Endothelial cell (in vitro differentiated cells): ENCODE results near the gene GPR18. TPM values are rescaled to one million over a fixed set of nuclear protein-coding genes. Genes with fewer than 3 reads are reported as not detected.
"Not testable (repeated sequence)": the region's sequence is repeated elsewhere in the genome, so short reads cannot be mapped to it uniquely, and the experiment has no call there.

Source experiments
- DNase-seq: peaks from one replicate; pipeline ENCODE4 v3.0.0; 2021; ENCODE audit warnings: low spot score
- H3K27ac Mint-ChIP-seq: one replicate; pipeline ENCODE4 v1.8.0; 2021; ENCODE audit warnings: mixed read lengths, inconsistent platforms; ENCODE audit not compliant: unreplicated experiment
- H3K27me3 Mint-ChIP-seq: one replicate; pipeline ENCODE4 v1.8.0; 2021; ENCODE audit warnings: mild to moderate bottlenecking, moderate library complexity, mixed read lengths, inconsistent platforms; ENCODE audit not compliant: unreplicated experiment
- H3K36me3 Mint-ChIP-seq: one replicate; pipeline ENCODE4 v1.8.0; 2021; ENCODE audit warnings: mild to moderate bottlenecking, low read depth, mixed read lengths, inconsistent platforms; ENCODE audit not compliant: unreplicated experiment
- H3K4me1 Mint-ChIP-seq: one replicate; pipeline ENCODE4 v1.8.0; 2021; ENCODE audit warnings: mild to moderate bottlenecking, mixed read lengths, inconsistent platforms; ENCODE audit not compliant: unreplicated experiment
- H3K4me3 Mint-ChIP-seq: one replicate; pipeline ENCODE4 v1.8.0; 2021; ENCODE audit warnings: mild to moderate bottlenecking, mixed read lengths, inconsistent platforms; ENCODE audit not compliant: unreplicated experiment
- H3K9me3 Mint-ChIP-seq: one replicate; pipeline ENCODE4 v1.8.0; 2021; ENCODE audit warnings: mixed read lengths, inconsistent platforms; ENCODE audit not compliant: unreplicated experiment
- total RNA-seq: library from RNA; stranded (reverse); fragmentation: NEBNext Ultra II Directional; extraction: Animal tissue kit (Norgen Biotek cat#: 25700); gene quantifications from one replicate; pipeline ENCODE4 v1.2.1, GENCODE V29; 2021; ENCODE audit not compliant: unreplicated experiment
- TF ChIP-seq, protein P1 (sequence below): fragments of 200-600 bp; sonication (generic); IDR thresholded peaks from one replicate; pipeline ENCODE4 v1.5.0; 2021; ENCODE audit warnings: antibody characterized with exemption; ENCODE audit not compliant: unreplicated experiment

Gene GPR18
- total RNA-seq, 1 donor from 2014 or later: not detected

DNA sequence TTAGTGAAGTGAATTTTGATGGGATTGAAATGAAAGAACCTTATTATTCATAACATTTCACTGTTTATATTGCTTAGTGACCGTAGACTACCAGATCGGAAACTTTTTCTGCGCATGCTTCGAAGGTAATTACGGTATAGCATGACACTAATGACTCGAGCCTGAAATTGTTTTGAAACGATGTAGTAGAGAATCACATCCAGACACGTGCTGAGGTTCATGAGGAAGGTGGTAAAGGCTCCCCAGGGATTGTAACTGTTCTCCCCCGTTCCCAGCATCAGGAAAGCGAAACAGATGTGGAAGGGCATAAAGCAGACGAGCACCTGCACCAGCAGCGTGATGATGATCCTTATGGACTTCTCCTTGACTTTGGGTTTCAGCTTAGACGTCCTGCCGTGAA lies 3.3 kb downstream of the GPR18 start:
- Mint-ChIP-seq H3K9me3 (no peaks in the 10 kb centered on the region), H3K4me3 (no peak overlapping the region), H3K27ac (no peak overlapping the region), H3K4me1 (peaks cover 5% of the 10 kb centered on the region), H3K27me3 (no peaks in the 10 kb centered on the region), H3K36me3 (peaks cover 9% of the 10 kb centered on the region)
- TF ChIP-seq, protein P1, sequence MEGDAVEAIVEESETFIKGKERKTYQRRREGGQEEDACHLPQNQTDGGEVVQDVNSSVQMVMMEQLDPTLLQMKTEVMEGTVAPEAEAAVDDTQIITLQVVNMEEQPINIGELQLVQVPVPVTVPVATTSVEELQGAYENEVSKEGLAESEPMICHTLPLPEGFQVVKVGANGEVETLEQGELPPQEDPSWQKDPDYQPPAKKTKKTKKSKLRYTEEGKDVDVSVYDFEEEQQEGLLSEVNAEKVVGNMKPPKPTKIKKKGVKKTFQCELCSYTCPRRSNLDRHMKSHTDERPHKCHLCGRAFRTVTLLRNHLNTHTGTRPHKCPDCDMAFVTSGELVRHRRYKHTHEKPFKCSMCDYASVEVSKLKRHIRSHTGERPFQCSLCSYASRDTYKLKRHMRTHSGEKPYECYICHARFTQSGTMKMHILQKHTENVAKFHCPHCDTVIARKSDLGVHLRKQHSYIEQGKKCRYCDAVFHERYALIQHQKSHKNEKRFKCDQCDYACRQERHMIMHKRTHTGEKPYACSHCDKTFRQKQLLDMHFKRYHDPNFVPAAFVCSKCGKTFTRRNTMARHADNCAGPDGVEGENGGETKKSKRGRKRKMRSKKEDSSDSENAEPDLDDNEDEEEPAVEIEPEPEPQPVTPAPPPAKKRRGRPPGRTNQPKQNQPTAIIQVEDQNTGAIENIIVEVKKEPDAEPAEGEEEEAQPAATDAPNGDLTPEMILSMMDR: no peak
- no peak for DNase-seq

DNA sequence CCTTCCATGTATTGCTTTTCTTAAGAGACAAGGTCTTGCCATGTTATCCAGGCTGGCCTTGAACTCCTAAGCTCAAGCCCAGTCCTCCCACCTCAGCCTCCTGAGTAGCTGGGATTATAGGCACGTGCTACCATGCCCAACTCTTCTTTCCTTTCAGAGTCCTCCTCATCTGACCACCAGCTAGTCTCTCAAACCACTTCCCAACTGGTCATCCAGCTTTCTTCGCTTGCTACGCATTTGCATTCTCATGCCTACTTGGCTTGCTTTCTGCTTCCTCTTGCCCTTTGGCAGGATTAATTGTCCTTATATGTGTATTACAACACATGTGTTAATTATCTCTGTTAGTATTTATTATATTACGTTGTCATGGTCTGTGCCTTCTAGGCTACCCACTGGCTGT lies 6.3 kb downstream of the GPR18 start:
- no peaks in the 10 kb centered on the region for H3K9me3 Mint-ChIP-seq
- H3K4me1 Mint-ChIP-seq: no peaks in the 10 kb centered on the region
- H3K36me3 Mint-ChIP-seq: peaks cover 18% of the 10 kb centered on the region
- H3K4me3 Mint-ChIP-seq: no peak overlapping the region
- no peaks in the 10 kb centered on the region for H3K27me3 Mint-ChIP-seq
- DNase-seq: no peak
- no peak overlapping the region for H3K27ac Mint-ChIP-seq
- TF ChIP-seq, protein P1: no peak

DNA sequence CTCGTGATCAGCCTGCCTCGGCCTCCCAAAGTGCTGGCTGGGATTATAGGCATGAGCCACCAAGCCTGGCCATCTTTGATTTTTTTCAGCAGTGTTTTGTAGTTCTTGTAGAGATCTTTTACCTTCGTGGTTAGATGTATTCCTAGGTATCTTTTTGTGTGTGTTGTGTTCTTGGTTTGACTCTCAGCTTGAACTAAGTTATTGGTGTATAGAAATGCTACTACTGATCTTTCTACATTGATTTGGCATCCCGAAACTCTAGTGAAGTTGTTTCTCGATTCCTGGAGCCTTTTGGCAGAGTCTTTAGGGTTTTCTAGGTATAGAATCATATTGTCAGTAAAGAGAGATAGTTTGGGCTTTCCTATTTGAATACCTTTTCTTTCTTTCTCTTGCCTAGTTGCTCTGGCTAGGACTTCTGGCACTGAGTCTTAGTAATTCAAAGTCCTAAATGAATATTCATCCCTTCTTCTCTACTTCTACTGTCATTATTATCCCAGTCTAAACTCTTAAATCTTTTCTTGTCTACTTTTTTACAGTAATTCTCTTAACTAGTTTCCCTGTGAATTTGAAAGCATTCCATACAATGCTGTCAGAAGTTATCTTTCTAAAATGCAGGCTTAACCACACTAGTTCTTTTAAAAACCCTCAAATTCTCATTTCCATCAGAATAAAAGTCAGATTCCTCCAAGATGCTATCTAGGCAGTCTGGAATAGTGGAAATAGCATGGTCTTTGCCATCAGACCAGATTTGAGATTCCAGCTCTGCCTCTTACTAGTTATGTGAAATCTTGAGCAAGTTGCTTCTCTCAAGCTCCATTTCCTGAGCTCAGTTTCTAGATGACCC lies 7.0 kb downstream of the GPR18 start:
- Mint-ChIP-seq H3K36me3 (peaks cover 18% of the 10 kb centered on the region), H3K9me3 (no peaks in the 10 kb centered on the region), H3K27me3 (no peaks in the 10 kb centered on the region), H3K4me1 (no peaks in the 10 kb centered on the region), H3K4me3 (no peak overlapping the region), H3K27ac (no peak overlapping the region)
- TF ChIP-seq, protein P1: no peak
- no peak for DNase-seq

DNA sequence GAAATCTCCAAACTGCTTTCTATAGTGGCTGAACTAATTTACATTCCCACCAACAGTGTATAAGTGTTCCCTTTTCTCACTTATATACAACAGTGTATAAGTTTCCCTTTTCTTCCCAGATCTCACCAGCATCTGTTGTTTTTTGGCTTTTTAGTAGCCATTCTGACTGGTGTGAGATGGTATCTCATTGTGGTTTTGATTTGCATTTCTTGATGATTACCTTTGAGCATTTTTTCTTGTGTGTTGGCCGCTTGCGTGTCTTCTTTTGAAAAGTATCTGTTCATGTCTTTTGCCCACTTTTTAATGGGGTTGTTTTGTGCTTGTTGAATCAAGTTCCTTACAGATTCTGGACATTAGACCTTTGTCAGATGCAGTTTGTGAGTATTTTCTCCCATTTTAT lies 8.6 kb downstream of the GPR18 start:
- H3K4me1 Mint-ChIP-seq, H3K27ac Mint-ChIP-seq, H3K27me3 Mint-ChIP-seq, DNase-seq, H3K4me3 Mint-ChIP-seq, H3K9me3 Mint-ChIP-seq: not testable (repeated sequence)
- peaks cover 10% of the 10 kb centered on the region for H3K36me3 Mint-ChIP-seq

DNA sequence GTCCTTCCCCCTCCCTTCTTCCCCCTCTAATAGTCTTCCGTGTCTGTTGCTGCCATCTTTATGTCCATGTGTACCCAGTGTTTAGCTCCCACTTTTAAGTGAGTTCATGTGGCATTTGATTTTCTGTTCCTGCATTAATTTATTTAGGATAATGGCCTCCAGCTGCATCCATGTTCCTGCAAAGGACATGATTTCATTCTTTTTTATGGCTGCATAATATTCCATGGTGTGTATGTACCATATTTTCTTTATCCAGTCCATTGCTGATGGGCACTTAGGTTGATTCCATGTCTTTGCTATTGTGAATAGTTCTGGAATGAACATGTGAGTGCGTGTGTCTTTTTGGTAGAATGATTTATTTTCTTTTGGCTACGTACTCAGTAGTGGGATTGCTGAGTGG lies 9.0 kb downstream of the GPR18 start:
- not testable (repeated sequence) for DNase-seq, H3K4me1 Mint-ChIP-seq, H3K9me3 Mint-ChIP-seq, H3K27ac Mint-ChIP-seq, H3K4me3 Mint-ChIP-seq, H3K27me3 Mint-ChIP-seq
- peaks cover 10% of the 10 kb centered on the region for H3K36me3 Mint-ChIP-seq

DNA sequence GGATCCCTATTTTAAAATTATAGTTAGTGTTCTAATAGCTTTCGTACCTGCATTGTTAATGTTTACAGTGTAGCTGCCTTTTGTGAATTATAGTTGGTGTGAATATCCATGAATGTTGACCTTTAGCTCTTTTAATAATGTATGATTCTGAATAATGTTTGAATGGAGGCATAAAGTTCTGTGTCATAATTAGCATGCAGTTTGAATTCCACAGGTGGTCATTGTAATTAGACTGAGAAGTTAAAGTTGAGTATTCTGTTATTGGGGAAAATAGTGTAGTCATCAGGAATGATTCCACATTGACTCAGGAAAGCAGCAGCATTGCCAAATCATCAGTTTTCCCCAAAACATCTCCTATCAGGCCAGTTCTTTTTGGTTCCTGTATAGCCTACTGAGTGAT lies 12.1 kb downstream of the GPR18 start:
- H3K36me3 Mint-ChIP-seq: peaks cover 21% of the 10 kb centered on the region
- H3K9me3 Mint-ChIP-seq: no peaks in the 10 kb centered on the region
- DNase-seq: no peak
- TF ChIP-seq, protein P1: no peak
- H3K27me3 Mint-ChIP-seq: no peaks in the 10 kb centered on the region
- H3K4me1 Mint-ChIP-seq: no peaks in the 10 kb centered on the region
- no peak overlapping the region for H3K27ac Mint-ChIP-seq
- no peak overlapping the region for H3K4me3 Mint-ChIP-seq
